Measurements from ENCODE around the gene TMEM135. TPM values are rescaled to one million over a fixed set of nuclear protein-coding genes. Genes with fewer than 3 reads are reported as not detected.
"Not testable (repeated sequence)": the region's sequence is repeated elsewhere in the genome, so short reads cannot be mapped to it uniquely, and the experiment has no call there.

TMEM135 gene
- total RNA-seq, 4 donors from 2014 or later = 7.9 to 38.7 (median 18.9) TPM

- Histone ChIP-seq H3K36me3 (no peaks in the 10 kb centered on the region), H3K27ac (no peak overlapping the region), H3K27me3 (no peaks in the 10 kb centered on the region), H3K4me3 (no peak overlapping the region), H3K9me3 (no peaks in the 10 kb centered on the region), H3K4me1 (no peaks in the 10 kb centered on the region)
- intact Hi-C loops (cut with DNase I; ENCODE audit: low total_unique reads) = no loop called here
- TF ChIP-seq POLR2A (IDR thresholded peaks at IDR 0.05) (no peak), CTCF (IDR thresholded peaks at IDR 0.05 in 4 of 5, conservative IDR thresholded peaks at IDR 0.05 in 1 of 5) (no peak)
- DNase-seq (no peak), ATAC-seq (no peak)
- in situ Hi-C loops (cut with MboI; ENCODE audit: low sequenced_read_pairs in 4 of 4) = no loop called here
These were observed 150.2 kb downstream of the TMEM135 start for GRCh38 chr11:87187930-87188329.

GRCh38 chr11:87188396-87188795 lies 150.7 kb downstream of the TMEM135 start:
- H3K27me3 ChIP-seq; H3K36me3 ChIP-seq; H3K4me3 ChIP-seq; H3K9me3 ChIP-seq; ATAC-seq; in situ Hi-C loops (cut with MboI; ENCODE audit: low sequenced_read_pairs in 4 of 4); H3K4me1 ChIP-seq; DNase-seq; H3K27ac ChIP-seq; intact Hi-C loops (cut with DNase I; ENCODE audit: low total_unique reads): not testable (repeated sequence)

- H3K4me3 ChIP-seq; H3K9me3 ChIP-seq; DNase-seq; H3K36me3 ChIP-seq; ATAC-seq; H3K4me1 ChIP-seq; H3K27me3 ChIP-seq; intact Hi-C loops (cut with DNase I; ENCODE audit: low total_unique reads); in situ Hi-C loops (cut with MboI; ENCODE audit: low sequenced_read_pairs in 4 of 4); H3K27ac ChIP-seq: not testable (repeated sequence)
These were observed 151.2 kb downstream of the TMEM135 start for GRCh38 chr11:87188921-87189320.

GRCh38 chr11:87190071-87190470 lies 152.3 kb downstream of the TMEM135 start:
- no peak for ATAC-seq
- H3K9me3 ChIP-seq = no peaks in the 10 kb centered on the region

GRCh38 chr11:87193756-87194470 lies 156.2 kb downstream of the TMEM135 start:
- no peak for ATAC-seq
- peaks cover 0 to 5% of the 10 kb centered on the region in 2 donors for H3K4me1 ChIP-seq
- H3K27ac ChIP-seq = no peak overlapping the region
- H3K27me3 ChIP-seq = no peaks in the 10 kb centered on the region
- no peak for DNase-seq
- no peak for TF ChIP-seq POLR2A (IDR thresholded peaks at IDR 0.05)
- no peak overlapping the region for H3K4me3 ChIP-seq
- in situ Hi-C loops (cut with MboI; ENCODE audit: low sequenced_read_pairs in 4 of 4) = no loop called here
- intact Hi-C loops (cut with DNase I; ENCODE audit: low total_unique reads) = no loop called here
- H3K36me3 ChIP-seq = no peaks in the 10 kb centered on the region
- no peaks in the 10 kb centered on the region for H3K9me3 ChIP-seq

More at GRCh38 chr11:87190071-87190470, 152.3 kb downstream of the TMEM135 start:
- no peaks in the 10 kb centered on the region for H3K4me1 ChIP-seq
- intact Hi-C loops (cut with DNase I; ENCODE audit: low total_unique reads) (no loop called here), in situ Hi-C loops (cut with MboI; ENCODE audit: low sequenced_read_pairs in 4 of 4) (no loop called here)
- TF ChIP-seq CTCF (IDR thresholded peaks at IDR 0.05 in 4 of 5, conservative IDR thresholded peaks at IDR 0.05 in 1 of 5) (no peak), POLR2A (IDR thresholded peaks at IDR 0.05) (no peak)
- no peaks in the 10 kb centered on the region for H3K27me3 ChIP-seq
- no peak for DNase-seq
- no peak overlapping the region for H3K4me3 ChIP-seq
- no peaks in the 10 kb centered on the region for H3K36me3 ChIP-seq
- H3K27ac ChIP-seq = no peak overlapping the region

- DNase-seq (no peak), ATAC-seq (no peak)
- no peak overlapping the region for H3K4me3 ChIP-seq
- H3K36me3 ChIP-seq = no peaks in the 10 kb centered on the region
- intact Hi-C loops (cut with DNase I; ENCODE audit: low total_unique reads) (no loop called here), in situ Hi-C loops (cut with MboI; ENCODE audit: low sequenced_read_pairs in 4 of 4) (no loop called here)
- no peak overlapping the region for H3K27ac ChIP-seq
- H3K4me1 ChIP-seq = peaks cover 0 to 5% of the 10 kb centered on the region in 2 donors
- TF ChIP-seq POLR2A (IDR thresholded peaks at IDR 0.05) (no peak), CTCF (IDR thresholded peaks at IDR 0.05 in 4 of 5, conservative IDR thresholded peaks at IDR 0.05 in 1 of 5) (no peak)
- no peaks in the 10 kb centered on the region for H3K27me3 ChIP-seq
- no peaks in the 10 kb centered on the region for H3K9me3 ChIP-seq
These were observed 157.5 kb downstream of the TMEM135 start for GRCh38 chr11:87194985-87195820.

All from gastrocnemius medialis (tissue), 4 donors.